Peyer's patch (tissue), 4 donors: Measurements from ENCODE around the gene KRIT1. TPM values are rescaled to one million over a fixed set of nuclear protein-coding genes. Genes with fewer than 3 reads are reported as not detected.
A peak's percentile ranks its signal among the peaks of the same experiment; 100 is the strongest.

Experiments used
- DNase-seq, 3 donors: peaks; one replicate each; pipeline ENCODE4 v3.0.0-alpha.2; 2017 to 2019
- H3K27ac ChIP-seq, 4 donors: fragments of 200-600 bp; sonication (generic); one replicate each; pipeline ENCODE4 v1.5.1; 2016 to 2019
- H3K27me3 ChIP-seq, 2 donors: fragments of 200-600 bp; sonication (generic); one replicate each; pipeline ENCODE4 v1.5.1; 2019
- H3K36me3 ChIP-seq, 3 donors: fragments of 200-600 bp; sonication (generic); one replicate each; pipeline ENCODE4 v1.5.1; 2016 to 2019
- H3K4me1 ChIP-seq, 4 donors: fragments of 200-600 bp; sonication (generic); one replicate each; pipeline ENCODE4 v1.5.1; 2016 to 2019
- H3K4me3 ChIP-seq, 4 donors: fragments of 200-600 bp; sonication (generic); 1 replicate in 3 of 4; 2 replicates in 1 of 4; pipeline ENCODE4 v1.5.1; 2016 to 2019; ENCODE audit warnings: mild to moderate bottlenecking in 1 of 4
- H3K9me3 ChIP-seq, 4 donors: fragments of 200-600 bp; sonication (generic); one replicate each; pipeline ENCODE4 v1.5.1; 2016 to 2019; ENCODE audit warnings: mild to moderate bottlenecking in 1 of 4
- CTCF ChIP-seq, 6 experiments: fragments of 450-650 bp in 4 of 6; fragments of 200-600 bp in 2 of 6; sonication (generic) in 1 of 6; IDR thresholded peaks; one replicate each; pipeline ENCODE4 v1.5.1; 2017 to 2019; ENCODE audit warnings: antibody characterized with exemption in 6 of 6, mild to moderate bottlenecking in 3 of 6, moderate library complexity in 1 of 6
- POLR2A ChIP-seq, 2 donors: fragments of 450-650 bp; IDR thresholded peaks; one replicate each; pipeline ENCODE4 v1.5.1; 2017; ENCODE audit warnings: antibody characterized with exemption in 2 of 2, mild to moderate bottlenecking in 2 of 2, moderate library complexity in 2 of 2
- total RNA-seq, 4 donors: library from RNA; depleted of rRNA; stranded (reverse); fragments of >200 nt; gene quantifications; one replicate each; pipeline ENCODE4 v1.1.0, GENCODE V29; 2016

Gene KRIT1
- total RNA-seq, 4 donors from 2014 or later, result 65.7 to 229 (median 133) TPM

GRCh38 chr7:92246360-92247101 lies 817 bp upstream of the KRIT1 start:
- H3K27ac ChIP-seq, result peak overlapping the region; percentile 84 to 94 (median 90)
- peak overlapping the region; percentile 59 to 96 (median 84) for H3K4me3 ChIP-seq
- peaks cover 0 to 31% (median 10%) of the 10 kb centered on the region in 4 donors for H3K4me1 ChIP-seq
- TF ChIP-seq CTCF (IDR thresholded peaks at IDR 0.05) (peak in 1 of 6 experiments; percentile 2), POLR2A (IDR thresholded peaks at IDR 0.05) (no peak)
- no peaks in the 10 kb centered on the region for H3K36me3 ChIP-seq
- H3K27me3 ChIP-seq, result no peaks in the 10 kb centered on the region
- H3K9me3 ChIP-seq, result no peaks in the 10 kb centered on the region
- DNase-seq, result peak; percentile 23 to 53 (median 53)

- no peaks in the 10 kb centered on the region for H3K27me3 ChIP-seq
- peak overlapping the region; percentile 59 to 96 (median 84) for H3K4me3 ChIP-seq
Measured at GRCh38 chr7:92244808-92245486, 767 bp downstream of the KRIT1 start.

GRCh38 chr7:92242972-92243371 lies 2.7 kb downstream of the KRIT1 start:
- Histone ChIP-seq H3K4me1 (peaks cover 0 to 28% (median 10%) of the 10 kb centered on the region in 4 donors), H3K4me3 (no peak overlapping the region), H3K36me3 (peaks cover 0 to 31% (median 0%) of the 10 kb centered on the region in 3 donors), H3K27me3 (no peaks in the 10 kb centered on the region), H3K27ac (no peak overlapping the region), H3K9me3 (no peaks in the 10 kb centered on the region)
- TF ChIP-seq POLR2A (IDR thresholded peaks at IDR 0.05) (no peak), CTCF (IDR thresholded peaks at IDR 0.05) (no peak)
- DNase-seq, result no peak

More at GRCh38 chr7:92244808-92245486, 767 bp downstream of the KRIT1 start:
- H3K36me3 ChIP-seq, result peaks cover 0 to 13% (median 0%) of the 10 kb centered on the region in 3 donors
- DNase-seq, result no peak
- peaks cover 0 to 31% (median 10%) of the 10 kb centered on the region in 4 donors for H3K4me1 ChIP-seq
- H3K9me3 ChIP-seq, result no peaks in the 10 kb centered on the region
- TF ChIP-seq POLR2A (IDR thresholded peaks at IDR 0.05) (no peak), CTCF (IDR thresholded peaks at IDR 0.05) (no peak)
- peak overlapping the region; percentile 84 to 94 (median 90) for H3K27ac ChIP-seq

- H3K4me1 ChIP-seq, result no peaks in the 10 kb centered on the region
- H3K36me3 ChIP-seq, result peaks cover 0 to 88% (median 0%) of the 10 kb centered on the region in 3 donors
- no peaks in the 10 kb centered on the region for H3K27me3 ChIP-seq
- H3K27ac ChIP-seq, result no peak overlapping the region
- no peak overlapping the region for H3K4me3 ChIP-seq
- TF ChIP-seq CTCF (IDR thresholded peaks at IDR 0.05) (no peak), POLR2A (IDR thresholded peaks at IDR 0.05) (no peak)
- no peaks in the 10 kb centered on the region for H3K9me3 ChIP-seq
- no peak for DNase-seq
Measured at GRCh38 chr7:92230547-92230946, 15.2 kb downstream of the KRIT1 start.

- H3K27ac ChIP-seq, result no peak overlapping the region
- no peaks in the 10 kb centered on the region for H3K27me3 ChIP-seq
- no peaks in the 10 kb centered on the region for H3K9me3 ChIP-seq
- H3K36me3 ChIP-seq, result peaks cover 0 to 88% (median 0%) of the 10 kb centered on the region in 3 donors
- H3K4me1 ChIP-seq, result no peaks in the 10 kb centered on the region
- H3K4me3 ChIP-seq, result no peak overlapping the region
- DNase-seq, result no peak
- TF ChIP-seq POLR2A (IDR thresholded peaks at IDR 0.05), result no peak
- no peak for TF ChIP-seq CTCF (IDR thresholded peaks at IDR 0.05)
Measured at GRCh38 chr7:92228742-92229141, 17.0 kb downstream of the KRIT1 start.
